HG02642 (cell line): ENCODE data around the gene EEF1B2.
"Not testable (repeated sequence)": the region's sequence is repeated elsewhere in the genome, so short reads cannot be mapped to it uniquely, and the experiment has no call there.

Experiments used
- ATAC-seq: cut with Tn5 transposase; IDR thresholded peaks from one replicate; pipeline ENCODE4 v1.9.1; 2021; ENCODE audit warnings: mild to moderate bottlenecking; ENCODE audit not compliant: unreplicated experiment, poor library complexity

EEF1B2 gene

GRCh38 chr2:206159346-206160124, at the start of gene EEF1B2, which contains the start of gene NDUFS1:
EEF1B2 (plus strand) TSS chr2:206159895; CDS start chr2:206159980, 85 bp downstream.
NDUFS1 (minus strand) TSS chr2:206159444; CDS start chr2:206153678, 5,766 bp downstream.
- ATAC-seq, result peak; percentile 90

GRCh38 chr2:206112108-206112507, 47.6 kb upstream of the EEF1B2 start:
- no peak for ATAC-seq

GRCh38 chr2:206112846-206113547, 46.7 kb upstream of the EEF1B2 start:
- ATAC-seq, result no peak

- ATAC-seq, result no peak
These were observed 44.6 kb upstream of the EEF1B2 start for GRCh38 chr2:206115026-206115578.

GRCh38 chr2:206116278-206116677, 43.4 kb upstream of the EEF1B2 start:
- ATAC-seq, result no peak

GRCh38 chr2:206122569-206122968, 37.1 kb upstream of the EEF1B2 start:
- ATAC-seq, result not testable (repeated sequence)

GRCh38 chr2:206125901-206126300, 33.8 kb upstream of the EEF1B2 start:
- ATAC-seq, result no peak

GRCh38 chr2:206127656-206128055, 32.0 kb upstream of the EEF1B2 start:
- ATAC-seq, result no peak

- no peak for ATAC-seq
These were observed 16.2 kb upstream of the EEF1B2 start for GRCh38 chr2:206143451-206143850.

- no peak for ATAC-seq
These were observed 15.3 kb upstream of the EEF1B2 start for GRCh38 chr2:206144383-206144782.

- no peak for ATAC-seq
These were observed 14.0 kb upstream of the EEF1B2 start for GRCh38 chr2:206145665-206146064.

- ATAC-seq, result no peak
These were observed 10.4 kb upstream of the EEF1B2 start for GRCh38 chr2:206149330-206149729.

GRCh38 chr2:206150168-206150567, 9.5 kb upstream of the EEF1B2 start:
- no peak for ATAC-seq

- ATAC-seq, result no peak
These were observed 9.1 kb upstream of the EEF1B2 start for GRCh38 chr2:206150631-206151030.

GRCh38 chr2:206154197-206154596, 5.5 kb upstream of the EEF1B2 start:
- ATAC-seq, result no peak

- ATAC-seq, result not testable (repeated sequence)
These were observed 2.7 kb upstream of the EEF1B2 start for GRCh38 chr2:206157014-206157413.

- peak; percentile 23 for ATAC-seq
These were observed 941 bp upstream of the EEF1B2 start for GRCh38 chr2:206158563-206159345.

- peak; percentile 59 for ATAC-seq
These were observed 571 bp downstream of the EEF1B2 start for GRCh38 chr2:206160125-206160806.

- ATAC-seq, result no peak
These were observed 1.1 kb downstream of the EEF1B2 start for GRCh38 chr2:206160807-206161179.

- ATAC-seq, result not testable (repeated sequence)
These were observed 2.7 kb downstream of the EEF1B2 start for GRCh38 chr2:206162401-206162800.
